NK-92 (cell line): ENCODE data around the gene GINS1.
"Not testable (repeated sequence)": the region's sequence is repeated elsewhere in the genome, so short reads cannot be mapped to it uniquely, and the experiment has no call there.

Experiments used
- DNase-seq: peaks from one replicate; lab custom pipeline; 2025; ENCODE audit not compliant: unreplicated experiment; lab: John Stamatoyannopoulos, UW

The GINS1 gene

DNA sequence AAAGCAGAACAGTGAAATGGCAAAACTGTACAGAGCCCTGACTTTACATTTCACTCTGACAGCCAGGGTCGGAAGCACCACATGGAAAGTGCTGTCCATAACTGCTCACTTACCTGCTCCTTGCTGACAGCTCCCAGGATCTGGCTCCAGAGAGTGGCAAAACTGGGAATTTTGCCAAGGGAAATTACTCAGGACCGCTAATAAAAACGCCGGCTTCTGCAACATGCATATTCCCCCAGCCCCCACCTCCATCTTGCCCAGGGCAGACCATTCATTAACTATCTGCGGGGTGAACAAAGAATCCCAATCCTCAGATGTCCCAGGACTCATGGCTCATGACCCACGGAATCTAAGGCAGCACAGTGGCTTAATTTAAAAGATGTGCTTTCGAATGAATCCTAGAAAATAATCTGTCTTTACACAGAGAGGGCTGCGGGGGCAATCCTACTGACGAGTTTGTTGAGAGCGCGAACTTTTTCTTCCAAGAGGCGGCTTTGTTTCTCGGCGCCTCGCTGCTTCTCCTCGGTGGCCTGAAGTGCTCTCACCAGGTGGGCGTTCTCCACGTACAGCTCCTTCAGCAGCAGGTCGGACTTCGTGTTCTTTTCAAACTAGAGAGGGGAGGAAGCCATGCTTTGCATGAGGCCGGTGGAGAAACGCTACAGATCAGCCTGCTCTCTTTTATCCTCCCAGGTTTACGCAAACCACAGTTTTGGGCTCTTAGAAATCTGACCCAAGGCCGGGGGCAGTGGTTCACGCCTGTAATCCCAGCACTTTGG is 45.8 kb downstream of the GINS1 start:
- no peak for DNase-seq

DNA sequence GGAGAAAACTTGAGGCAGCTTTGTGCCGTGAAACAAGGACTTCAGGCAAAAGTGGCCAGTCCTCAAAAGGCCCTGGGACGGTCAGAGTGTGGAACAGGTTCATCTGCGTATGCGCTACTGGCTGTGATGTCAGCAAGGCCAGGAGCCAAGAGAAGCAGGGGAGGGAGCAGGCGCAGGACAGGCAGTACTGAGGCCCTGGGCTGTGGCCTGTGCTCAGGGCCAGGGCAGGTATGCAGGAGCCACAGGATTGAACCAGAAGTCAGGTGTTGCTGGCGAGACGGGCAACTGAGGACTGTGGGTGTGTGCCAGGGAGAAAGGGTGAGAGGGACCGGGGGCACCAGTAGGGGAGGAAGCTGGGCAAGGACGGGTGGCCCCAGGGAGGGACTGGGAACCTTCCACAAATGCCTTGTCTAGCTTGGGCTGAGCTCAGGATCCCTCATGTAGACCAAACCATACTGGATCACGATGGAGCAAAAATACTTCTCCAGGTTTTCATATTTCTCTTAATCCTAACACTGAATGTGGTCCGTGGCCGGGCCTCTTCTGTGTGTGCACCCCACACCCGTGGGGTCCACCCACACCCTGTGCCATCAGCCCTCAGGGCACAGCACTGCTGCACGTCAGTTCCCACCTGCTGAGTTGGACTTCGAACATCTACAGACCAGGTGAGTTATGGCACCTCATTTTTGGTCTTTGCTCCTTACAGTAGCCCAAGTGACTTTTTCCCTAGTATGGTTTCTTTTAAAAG is 46.9 kb downstream of the GINS1 start:
- no peak for DNase-seq

DNA sequence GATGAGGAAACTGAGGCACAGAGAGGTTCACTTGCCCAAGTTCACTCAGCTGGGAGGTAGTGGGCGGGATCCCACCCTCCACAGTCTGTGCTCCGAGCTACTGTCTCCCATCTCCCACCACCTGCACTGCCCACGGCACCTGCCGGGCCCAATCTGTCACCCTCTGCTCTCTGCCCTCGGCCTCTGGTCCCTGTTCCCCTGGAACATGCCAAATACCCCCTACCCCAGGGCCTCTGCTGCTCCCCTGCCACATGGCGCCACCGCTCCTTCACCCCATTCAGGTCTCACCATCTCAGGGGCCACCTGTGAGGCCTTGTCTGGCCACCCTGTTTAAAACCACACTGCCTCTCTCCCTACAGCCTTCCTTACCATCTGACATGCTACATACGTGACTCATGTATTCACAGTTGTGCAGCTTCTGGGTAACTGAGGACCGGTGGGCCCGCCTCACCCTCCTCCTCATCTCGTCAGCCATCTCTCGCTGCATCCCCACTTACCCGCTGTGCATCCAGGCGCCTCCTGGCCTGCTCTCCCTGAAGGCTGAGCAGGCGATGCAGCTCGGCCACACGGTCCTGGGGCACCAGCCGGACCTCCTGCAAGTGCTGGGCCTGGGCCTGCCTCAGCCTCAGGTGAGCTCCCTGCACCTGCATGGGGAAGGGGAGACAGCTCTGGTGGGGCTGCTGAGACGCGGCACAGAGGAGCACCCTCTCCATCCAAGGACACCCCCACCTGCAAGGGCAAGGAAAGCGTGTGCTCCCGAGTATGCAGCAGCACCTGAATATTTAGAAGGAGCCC is 50.6 kb downstream of the GINS1 start:
- DNase-seq = no peak

DNA sequence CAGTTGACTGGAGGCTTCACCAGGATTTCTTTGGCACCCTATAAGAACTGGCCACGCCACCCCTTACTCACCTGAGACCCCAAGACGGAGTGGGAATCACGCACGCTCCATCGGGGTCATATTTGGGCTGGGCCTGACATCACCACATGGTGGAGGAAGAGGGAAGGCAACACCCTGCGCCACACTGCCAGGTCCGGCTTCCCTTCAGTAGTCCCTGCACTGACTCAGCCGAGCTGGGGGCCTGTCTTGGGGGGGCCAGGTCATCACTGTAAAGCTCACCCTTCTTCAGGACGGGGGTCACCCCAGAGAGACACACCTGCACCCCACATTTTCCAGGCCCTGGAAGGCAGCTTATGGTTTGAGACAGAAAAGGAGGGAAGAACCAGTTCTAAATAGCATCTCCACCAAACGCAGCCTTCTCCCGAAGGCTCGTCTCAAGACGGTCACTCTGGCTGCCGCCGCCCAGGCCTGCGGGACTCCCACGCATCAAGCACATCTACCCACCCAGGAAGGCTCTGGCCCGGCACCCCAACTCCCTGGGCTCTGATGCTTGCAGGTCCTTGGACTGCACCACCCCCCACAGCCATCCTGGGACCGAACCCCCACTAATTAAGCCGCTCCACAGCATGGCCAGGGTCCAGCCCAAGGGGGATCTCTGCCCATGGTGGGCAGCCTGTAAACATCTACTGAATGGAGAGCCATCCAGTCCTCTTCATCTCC is 51.8 kb downstream of the GINS1 start:
- DNase-seq = no peak

DNA sequence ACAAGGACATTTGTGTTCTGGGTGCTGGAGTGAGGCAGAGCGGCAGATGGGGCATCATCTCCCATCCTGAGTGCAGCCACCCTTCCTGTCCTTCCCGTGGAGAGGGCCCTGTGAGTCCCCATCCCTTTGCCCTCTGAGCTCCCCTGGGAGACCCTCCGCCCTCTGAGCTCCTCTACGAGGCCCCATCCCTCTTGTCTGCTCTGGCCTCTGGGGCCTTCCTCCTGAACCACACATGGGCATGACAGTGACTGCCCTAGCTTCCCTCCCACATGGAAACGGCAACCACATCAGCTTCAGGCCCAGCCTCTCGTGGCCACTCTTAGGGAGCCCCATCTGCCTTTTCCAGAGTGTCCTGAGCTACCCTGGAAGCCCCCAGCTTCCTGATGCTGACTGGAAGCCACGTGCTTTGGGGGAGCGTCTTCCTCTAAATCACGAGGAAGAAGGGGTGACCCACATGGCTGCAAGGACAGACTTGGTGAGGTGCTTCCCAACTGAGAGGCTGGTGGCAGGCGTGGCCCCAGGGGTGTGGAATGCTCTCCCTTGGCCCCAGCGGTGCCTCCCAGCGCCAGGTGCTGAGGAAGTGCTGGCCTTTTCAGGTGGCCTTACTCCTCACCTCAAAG is 52.6 kb downstream of the GINS1 start:
- DNase-seq = no peak

DNA sequence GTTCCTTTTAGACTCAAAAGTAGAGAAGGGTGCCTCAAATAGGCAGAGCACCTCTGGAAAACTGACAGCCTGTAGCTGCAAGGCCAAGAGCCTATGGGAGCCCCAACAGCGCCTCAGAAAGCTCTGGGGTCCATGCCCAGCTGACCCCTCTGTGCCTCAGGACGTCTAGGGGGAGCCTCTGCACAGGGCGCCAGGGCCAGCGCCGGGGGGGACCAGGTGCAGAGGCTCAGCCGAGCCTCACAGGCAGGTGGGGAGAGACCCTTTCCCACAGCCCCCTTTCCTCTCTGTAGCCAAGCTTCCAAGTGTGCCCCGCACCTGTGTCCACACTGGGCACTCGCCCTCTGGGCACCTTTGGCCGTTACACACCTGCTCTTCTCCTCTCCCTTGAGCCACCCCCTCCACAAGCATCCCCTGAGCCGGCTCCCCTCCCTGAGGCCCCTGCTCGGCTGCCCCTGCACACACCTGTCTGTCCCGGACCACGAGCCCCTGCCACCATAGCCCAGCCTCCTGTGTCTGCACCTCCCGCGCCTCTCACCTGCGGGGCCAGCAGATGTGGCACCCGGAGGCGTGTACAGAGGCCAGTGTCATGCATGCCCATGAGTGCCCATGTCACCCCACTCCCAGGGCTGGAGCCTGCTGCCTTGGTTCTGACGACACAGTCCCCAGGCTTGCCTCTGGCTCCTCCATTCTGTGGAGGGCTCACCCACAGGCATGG is 53.2 kb downstream of the GINS1 start:
- no peak for DNase-seq

DNA sequence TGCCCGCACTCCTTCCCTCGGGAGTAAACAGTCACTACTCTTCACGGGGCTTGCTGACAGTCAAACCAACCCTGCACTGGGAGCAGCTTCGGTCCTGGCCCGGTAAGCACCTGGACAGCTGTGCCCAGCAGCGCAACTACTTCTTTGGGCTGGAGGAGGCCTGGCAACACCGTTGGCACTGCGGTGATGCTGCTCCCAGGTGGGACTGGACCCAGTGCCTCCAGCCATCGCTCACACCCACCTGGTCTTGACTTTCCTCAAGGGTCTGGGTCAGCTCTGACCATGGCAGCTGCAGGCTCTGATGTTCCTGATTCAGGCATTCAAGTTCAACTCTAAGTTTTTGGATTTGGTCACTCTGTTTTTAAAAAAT is 53.8 kb downstream of the GINS1 start:
- no peak for DNase-seq

DNA sequence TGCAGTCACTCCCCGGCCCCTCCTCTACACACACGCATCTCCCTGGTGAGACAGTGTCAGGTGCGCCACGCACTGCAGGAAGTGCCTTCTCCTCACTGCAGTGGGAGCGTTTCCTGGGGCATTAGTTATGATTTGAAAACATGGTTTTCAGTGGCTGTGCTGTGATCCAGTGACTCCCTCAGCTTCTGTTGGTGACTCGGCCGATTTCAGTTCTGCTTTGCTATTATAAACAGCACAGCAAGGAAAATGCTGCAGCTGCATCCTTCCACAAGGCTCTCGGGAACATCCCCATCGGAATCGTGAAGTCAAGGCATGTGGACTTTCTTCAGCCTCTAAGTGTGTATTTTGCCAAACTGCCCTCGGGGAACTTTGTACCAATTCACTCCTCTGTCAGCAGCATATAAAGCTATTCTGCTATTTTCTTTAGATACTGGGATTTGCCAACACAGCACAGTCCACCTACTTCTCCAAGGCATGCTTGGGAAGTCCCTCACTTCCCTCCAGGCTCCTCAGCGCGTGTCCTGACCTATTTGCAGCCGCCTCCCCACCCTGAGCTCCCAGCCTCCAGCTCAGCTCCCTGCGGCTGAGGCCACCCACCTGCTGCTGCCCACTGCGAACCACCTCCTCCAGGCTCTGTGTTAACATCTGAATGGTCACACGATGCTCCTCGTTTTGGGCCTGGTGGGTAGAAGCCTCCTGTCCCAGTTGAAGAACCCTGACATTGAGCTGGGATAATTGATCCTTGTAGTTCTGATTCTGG is 54.5 kb downstream of the GINS1 start:
- no peak for DNase-seq

DNA sequence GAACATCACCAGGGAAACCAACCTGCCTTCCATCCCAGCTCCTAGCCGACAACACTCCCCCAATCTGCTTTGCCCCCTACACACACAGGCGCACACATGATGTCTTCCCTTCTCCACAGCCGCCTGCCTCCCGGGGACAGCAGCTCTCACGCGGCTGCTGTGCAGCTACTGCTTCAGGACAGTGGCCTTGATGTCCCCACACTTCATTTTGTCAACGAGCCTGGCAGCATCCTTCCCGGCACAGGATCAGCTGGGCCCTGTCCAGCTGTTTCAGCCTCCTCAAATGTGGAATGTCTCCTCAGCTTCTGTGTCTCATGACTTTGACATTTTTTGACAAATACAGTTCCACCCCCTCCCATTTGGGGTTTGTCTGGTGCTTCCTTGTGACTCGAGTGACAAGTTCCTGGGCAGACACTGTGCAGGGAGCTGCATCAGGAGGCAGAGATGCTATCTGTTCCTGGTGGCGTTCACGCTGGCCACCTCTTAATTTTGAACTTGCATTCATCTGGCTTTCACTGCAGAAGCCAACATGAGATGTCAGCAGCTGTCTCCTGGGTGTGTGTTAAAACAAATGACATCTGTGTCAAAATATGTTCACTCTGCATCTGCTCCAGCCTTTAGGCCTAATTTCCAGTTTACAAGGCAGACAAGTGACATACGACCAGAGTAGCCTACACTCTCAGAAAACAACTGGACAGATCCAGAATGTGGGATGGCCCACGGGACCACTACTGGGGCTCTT is 57.2 kb downstream of the GINS1 start:
- DNase-seq = no peak

DNA sequence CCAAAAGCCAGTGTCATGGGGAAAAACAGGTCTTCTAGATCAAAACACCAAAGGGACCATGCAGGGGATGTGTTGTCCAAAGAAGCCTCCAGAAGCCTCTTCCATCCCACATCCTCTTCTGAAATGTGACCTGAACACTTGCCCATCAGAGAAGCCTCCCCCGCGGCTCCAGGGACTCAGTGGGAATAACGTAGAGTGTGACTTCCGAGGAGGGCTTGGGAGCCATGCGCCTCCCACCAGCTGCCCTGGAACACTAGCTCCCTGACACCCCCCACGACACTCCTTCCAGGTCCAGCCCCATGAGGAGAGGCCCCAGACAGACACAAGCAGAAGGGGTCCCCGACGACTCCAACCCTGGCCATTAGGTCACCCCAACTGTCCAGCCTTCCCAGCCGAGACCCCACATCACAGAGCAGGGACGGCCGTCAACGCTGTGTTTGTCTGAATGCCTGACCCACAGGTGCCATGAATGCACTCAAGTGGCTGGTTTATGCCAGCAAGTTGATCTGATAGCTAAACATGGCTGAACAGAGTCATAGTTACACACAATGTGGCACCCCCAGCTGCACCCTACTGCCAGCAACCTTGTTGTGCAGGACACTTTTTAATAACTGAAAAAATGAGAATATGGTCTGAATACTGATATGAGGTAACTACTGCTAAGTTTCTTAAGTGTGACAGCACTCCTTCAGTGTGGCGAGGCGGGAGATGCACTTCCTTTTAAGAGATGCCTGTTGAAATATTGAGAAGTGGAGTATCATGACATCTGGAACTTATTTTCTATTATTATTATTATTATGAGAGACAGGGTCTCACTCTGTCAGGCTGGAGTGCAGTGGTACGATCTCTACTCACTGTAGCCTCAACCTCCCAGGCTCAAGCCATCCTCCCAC is 58.0 kb downstream of the GINS1 start:
- DNase-seq = no peak

DNA sequence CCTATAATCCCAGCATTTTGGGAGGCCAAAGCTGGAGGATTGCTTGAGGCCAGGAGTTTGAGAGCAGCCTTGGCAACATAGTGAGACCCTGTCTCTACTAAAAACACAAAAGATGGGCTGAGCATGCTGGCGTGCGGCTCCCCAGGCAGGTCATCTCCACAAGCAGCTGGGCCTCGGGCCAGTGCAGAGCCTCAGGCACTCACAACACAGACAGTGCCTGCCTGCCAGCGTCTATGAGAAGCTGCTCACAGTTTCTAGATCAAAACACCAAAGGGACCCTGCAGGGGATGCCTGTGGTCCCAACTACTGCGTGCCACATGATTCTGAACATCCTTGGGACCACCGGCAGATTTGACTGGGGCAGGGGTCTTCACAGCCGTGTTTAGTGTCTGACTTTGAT is 59.4 kb downstream of the GINS1 start:
- no peak for DNase-seq

DNA sequence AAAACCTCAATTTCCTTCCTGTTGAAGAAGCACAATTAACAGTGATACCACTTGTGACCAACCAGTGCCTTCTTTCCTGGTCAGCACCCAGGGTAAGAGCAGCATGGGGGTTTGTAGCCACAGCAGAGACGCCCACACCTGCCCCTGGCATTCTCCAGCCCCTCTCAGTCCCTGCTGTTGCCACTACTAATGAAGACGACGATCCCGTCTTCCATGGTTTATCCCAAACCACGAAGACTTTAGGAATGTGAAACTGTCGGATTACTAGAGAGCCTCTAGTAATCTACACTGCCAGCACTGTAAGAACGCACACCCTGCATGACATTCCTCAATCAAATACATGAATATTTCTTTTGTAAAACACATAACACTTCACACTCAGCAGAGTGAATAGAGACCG is 60.0 kb downstream of the GINS1 start:
- no peak for DNase-seq

DNA sequence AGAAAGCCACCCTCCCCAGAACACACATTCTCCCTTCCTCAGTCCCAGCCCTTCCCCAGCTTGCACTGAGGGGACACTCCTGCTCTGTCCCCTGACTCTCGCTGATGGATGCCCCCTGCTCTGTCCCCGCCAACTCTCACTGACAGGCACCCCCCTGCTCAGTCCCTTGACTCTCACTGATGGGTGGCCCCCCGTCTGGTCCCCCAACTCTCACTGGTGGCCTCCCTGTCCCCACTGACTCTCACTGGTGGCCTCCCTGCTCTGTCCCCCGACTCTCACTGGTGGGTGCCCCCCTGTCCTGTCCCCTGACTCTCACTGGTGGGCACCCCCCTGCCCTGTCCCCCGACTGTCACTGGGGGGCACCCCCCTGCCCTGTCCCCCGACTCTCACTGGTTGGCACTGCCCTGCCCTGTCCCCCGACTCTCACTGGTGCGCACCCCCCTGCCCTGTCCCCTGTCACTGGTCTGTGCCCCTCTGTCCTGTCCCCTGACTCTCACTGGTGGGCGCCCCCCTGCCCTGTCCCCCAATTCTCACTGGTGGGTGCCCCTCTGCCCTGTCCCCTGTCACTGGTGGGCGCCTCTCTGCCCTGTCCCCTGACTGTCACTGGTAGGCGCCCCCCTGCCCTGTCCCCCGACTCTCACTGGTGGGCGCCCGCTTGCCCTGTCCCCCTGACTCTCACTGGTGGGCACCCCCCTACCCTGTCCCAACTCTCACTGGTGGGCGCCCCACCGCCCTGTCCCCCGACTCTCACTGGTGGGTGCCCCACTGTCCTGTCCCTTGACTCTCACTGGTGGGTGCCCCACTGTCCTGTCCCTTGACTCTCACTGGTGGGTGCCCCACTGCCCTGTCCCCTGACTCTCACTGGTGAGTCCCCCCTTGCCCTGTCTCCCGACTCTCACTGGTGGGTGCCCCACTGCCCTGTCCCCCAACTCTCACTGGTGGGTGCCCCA is 60.9 kb downstream of the GINS1 start:
- DNase-seq = no peak

DNA sequence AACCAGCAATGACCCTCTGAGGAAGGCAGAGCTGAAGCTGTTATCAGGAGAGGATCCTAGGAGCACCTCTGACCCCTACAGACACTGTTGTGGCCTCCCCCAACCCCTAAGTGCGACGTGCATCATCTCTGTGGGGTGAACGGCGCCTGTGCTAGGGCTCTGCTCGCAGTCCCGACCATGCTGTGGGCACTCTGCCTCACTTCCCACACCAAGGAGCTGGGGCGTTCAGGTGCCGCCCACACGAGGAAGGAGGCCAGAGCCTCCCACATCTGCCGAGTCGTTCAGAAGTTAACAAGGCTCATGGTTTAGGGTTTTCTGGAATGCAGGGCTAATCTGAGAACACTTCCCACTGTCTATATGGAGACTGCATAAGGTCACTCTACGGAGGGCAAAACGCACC is 62.1 kb downstream of the GINS1 start:
- no peak for DNase-seq

DNA sequence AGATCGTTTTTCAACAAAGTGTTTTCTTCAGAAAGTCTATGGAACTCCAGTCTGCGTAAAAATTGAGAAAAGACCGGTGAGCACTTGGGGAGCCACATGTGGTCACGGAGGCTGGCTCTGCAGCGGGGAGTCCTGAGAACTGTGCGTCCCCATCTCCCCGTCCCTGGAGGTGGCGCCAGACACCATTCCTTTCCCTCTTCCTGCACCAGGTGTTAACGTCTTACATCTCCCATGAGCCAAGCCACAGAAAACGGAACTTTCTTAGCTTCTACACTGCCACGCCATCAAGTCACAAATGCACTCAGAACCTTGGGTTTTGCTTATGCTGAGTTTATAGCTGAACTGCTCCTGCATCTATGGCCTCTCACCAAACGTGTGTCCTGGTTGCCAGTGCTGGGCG is 62.6 kb downstream of the GINS1 start:
- DNase-seq = no peak

DNA sequence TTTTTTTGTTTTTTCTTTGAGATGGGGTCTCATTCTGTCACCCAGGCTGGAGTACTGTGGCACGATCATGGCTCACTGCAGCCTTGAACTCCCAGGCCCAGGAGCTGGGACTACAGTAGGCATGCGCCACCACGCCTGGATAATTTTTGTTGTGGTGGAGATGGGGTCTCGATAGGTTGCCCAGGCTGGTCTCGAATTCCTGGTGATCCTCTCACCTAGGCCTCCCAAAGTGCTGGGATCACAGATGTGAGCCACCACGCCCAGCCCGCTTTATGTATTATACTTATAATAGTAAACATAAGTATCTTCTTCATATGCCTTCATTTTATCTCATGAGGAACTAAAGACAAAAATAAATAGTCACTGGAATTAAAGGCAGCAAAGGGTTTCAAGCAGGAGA is 63.5 kb downstream of the GINS1 start:
- DNase-seq = no peak

DNA sequence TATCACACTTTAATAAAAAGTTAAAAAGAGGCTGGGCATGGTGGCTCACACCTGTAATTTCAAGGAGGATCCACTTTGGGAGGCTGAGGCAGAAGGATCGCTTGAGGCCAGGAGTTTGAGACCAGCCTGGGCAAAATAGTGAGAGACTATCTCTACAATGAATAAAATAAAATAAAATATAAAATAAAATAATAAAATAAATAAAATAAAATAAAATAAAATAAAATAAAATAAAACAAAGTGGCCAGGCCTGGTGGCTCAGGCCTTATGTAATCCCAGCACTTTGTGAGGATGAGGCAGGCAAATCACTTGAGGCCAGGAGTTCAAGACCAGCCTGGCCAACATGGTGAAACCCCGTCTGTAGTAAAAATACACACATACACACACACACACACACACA is 65.8 kb downstream of the GINS1 start:
- not testable (repeated sequence) for DNase-seq
